SK-N-SH treated with all-trans-retinoic acid at 6 μM for 48 hours (cell line): ENCODE measurements around the gene PHIP.

Experiments used
- ESRRG ChIP-seq: fragments of 250-450 bp; sonication (Bioruptor Pico); IDR thresholded peaks from 2 replicates; pipeline ENCODE4 v1.6.1; 2021; ENCODE audit warnings: mild to moderate bottlenecking
- GLIS3 ChIP-seq: fragments of 250-450 bp; sonication (Bioruptor Pico); IDR thresholded peaks from 2 replicates; pipeline ENCODE4 v1.5.0; 2020; ENCODE audit warnings: mild to moderate bottlenecking, moderate library complexity
- ISL1 ChIP-seq: fragments of 250-450 bp; sonication (Bioruptor Pico); IDR thresholded peaks from 2 replicates; pipeline ENCODE4 v2.1.2; 2022; ENCODE audit warnings: mild to moderate bottlenecking, moderate library complexity
- OSR1 ChIP-seq: fragments of 250-450 bp; sonication (Bioruptor Pico); IDR thresholded peaks from 2 replicates; pipeline ENCODE4 v1.8.0; 2022; ENCODE audit warnings: moderate library complexity, mild to moderate bottlenecking, inconsistent platforms
- PATZ1 ChIP-seq: fragments of 250-450 bp; sonication (Bioruptor Pico); IDR thresholded peaks from 2 replicates; pipeline ENCODE4 v1.8.0; 2020; ENCODE audit warnings: mild to moderate bottlenecking, moderate library complexity, borderline replicate concordance
- RARB ChIP-seq: fragments of 250-450 bp; sonication (Bioruptor Pico); IDR thresholded peaks from 2 replicates; pipeline ENCODE4 v1.8.0; 2021; ENCODE audit warnings: mild to moderate bottlenecking, moderate library complexity
- SNAI2 ChIP-seq: fragments of 250-450 bp; sonication (Bioruptor Pico); IDR thresholded peaks from 2 replicates; pipeline ENCODE4 v1.5.0; 2020; ENCODE audit warnings: mild to moderate bottlenecking, moderate library complexity
- ZC3H10 ChIP-seq: fragments of 250-450 bp; sonication (Bioruptor Pico); IDR thresholded peaks from 2 replicates; pipeline ENCODE4 v1.5.1; 2021; ENCODE audit warnings: mild to moderate bottlenecking, moderate library complexity
- ZFP30 ChIP-seq: fragments of 450-650 bp; formaldehyde crosslinking; IDR thresholded peaks from 2 replicates; pipeline ENCODE4 v1.5.0; 2022; ENCODE audit warnings: mild to moderate bottlenecking, moderate library complexity
- TF ChIP-seq, protein P1 (sequence below): fragments of 250-450 bp; sonication (Bioruptor Pico); IDR thresholded peaks from 2 replicates; pipeline ENCODE4 v1.5.1; 2020; ENCODE audit warnings: low read depth, mild to moderate bottlenecking, moderate library complexity

- no peak for TF ChIP-seq ZFP30 (CRISPR knock-in tag)
- TF ChIP-seq PATZ1 (CRISPR knock-in tag): no peak
- no peak for TF ChIP-seq OSR1 (CRISPR knock-in tag)
- TF ChIP-seq GLIS3 (CRISPR knock-in tag): no peak
- TF ChIP-seq ESRRG (CRISPR knock-in tag): no peak
- TF ChIP-seq SNAI2 (CRISPR knock-in tag): no peak
- TF ChIP-seq, protein P1, sequence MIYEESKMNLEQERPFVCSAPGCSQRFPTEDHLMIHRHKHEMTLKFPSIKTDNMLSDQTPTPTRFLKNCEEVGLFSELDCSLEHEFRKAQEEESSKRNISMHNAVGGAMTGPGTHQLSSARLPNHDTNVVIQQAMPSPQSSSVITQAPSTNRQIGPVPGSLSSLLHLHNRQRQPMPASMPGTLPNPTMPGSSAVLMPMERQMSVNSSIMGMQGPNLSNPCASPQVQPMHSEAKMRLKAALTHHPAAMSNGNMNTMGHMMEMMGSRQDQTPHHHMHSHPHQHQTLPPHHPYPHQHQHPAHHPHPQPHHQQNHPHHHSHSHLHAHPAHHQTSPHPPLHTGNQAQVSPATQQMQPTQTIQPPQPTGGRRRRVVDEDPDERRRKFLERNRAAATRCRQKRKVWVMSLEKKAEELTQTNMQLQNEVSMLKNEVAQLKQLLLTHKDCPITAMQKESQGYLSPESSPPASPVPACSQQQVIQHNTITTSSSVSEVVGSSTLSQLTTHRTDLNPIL (CRISPR knock-in tag): no peak
- TF ChIP-seq RARB (CRISPR knock-in tag): no peak
- no peak for TF ChIP-seq ISL1 (CRISPR knock-in tag)
- TF ChIP-seq ZC3H10 (CRISPR knock-in tag): no peak
These were observed 152.7 kb downstream of the PHIP start for GRCh38 chr6:78925317-78925716.
